ENCODE results near the gene MICU2.

Gene MICU2

GRCh38 chr13:21526707-21527540 is 77.0 kb downstream of the MICU2 start:
- Histone ChIP-seq H3K9ac (ENCODE audit: low read length) (no peak overlapping the region), H2BK5ac (ENCODE audit: low read length) (no peak overlapping the region), H3K27ac (ENCODE audit: low read depth, low read length) (no peak overlapping the region), H2BK120ac (ENCODE audit: low read depth, low read length) (no peak overlapping the region), H4K5ac (ENCODE audit: low read length) (no peak overlapping the region), H3K4me2 (ENCODE audit: low read length) (no peak overlapping the region), H3K56ac (ENCODE audit: low read length) (no peak overlapping the region), H2AK5ac (ENCODE audit: low read length) (no peak overlapping the region), H3K18ac (ENCODE audit: low read length) (no peak overlapping the region), H3K4me1 (ENCODE audit: control insufficient read depth, low read depth, low read length) (no peaks in the 10 kb centered on the region), H3K4me3 (ENCODE audit: low read length) (no peak overlapping the region), H3K79me2 (ENCODE audit: control insufficient read depth, insufficient read depth, low read length) (no peaks in the 10 kb centered on the region), H3K79me1 (ENCODE audit: low read length) (no peaks in the 10 kb centered on the region), H2BK15ac (replicated peaks; ENCODE audit: low read depth) (no peak overlapping the region), H4K8ac (ENCODE audit: low read depth, low read length) (no peak overlapping the region), H3K36me3 (ENCODE audit: control insufficient read depth, insufficient read depth, low read length) (no peaks in the 10 kb centered on the region), H3K27me3 (ENCODE audit: insufficient read depth, low read length, poor library complexity) (no peaks in the 10 kb centered on the region), H3K23ac (ENCODE audit: low read length) (no peak overlapping the region), H3K4ac (ENCODE audit: low read depth, low read length) (no peak overlapping the region)
- no peak for DNase-seq
- 100% methylated on average over 1 of the region's 6 CpGs for WGBS (ENCODE audit: extremely low coverage, insufficient coverage, low lambda C conversion rate)

- Histone ChIP-seq H4K5ac (ENCODE audit: low read length) (no peak overlapping the region), H3K18ac (ENCODE audit: low read length) (no peak overlapping the region), H4K8ac (ENCODE audit: low read depth, low read length) (no peak overlapping the region), H3K27ac (ENCODE audit: low read depth, low read length) (no peak overlapping the region), H3K4ac (ENCODE audit: low read depth, low read length) (no peak overlapping the region), H3K4me1 (ENCODE audit: control insufficient read depth, low read depth, low read length) (no peaks in the 10 kb centered on the region), H3K56ac (ENCODE audit: low read length) (no peak overlapping the region), H3K27me3 (ENCODE audit: insufficient read depth, low read length, poor library complexity) (no peaks in the 10 kb centered on the region), H2AK5ac (ENCODE audit: low read length) (no peak overlapping the region), H3K36me3 (ENCODE audit: control insufficient read depth, insufficient read depth, low read length) (no peaks in the 10 kb centered on the region), H2BK5ac (ENCODE audit: low read length) (no peak overlapping the region), H3K9ac (ENCODE audit: low read length) (no peak overlapping the region), H2BK120ac (ENCODE audit: low read depth, low read length) (no peak overlapping the region), H3K4me3 (ENCODE audit: low read length) (no peak overlapping the region), H3K79me2 (ENCODE audit: control insufficient read depth, insufficient read depth, low read length) (no peaks in the 10 kb centered on the region), H3K79me1 (ENCODE audit: low read length) (no peaks in the 10 kb centered on the region), H3K23ac (ENCODE audit: low read length) (no peak overlapping the region), H3K4me2 (ENCODE audit: low read length) (no peak overlapping the region), H2BK15ac (replicated peaks; ENCODE audit: low read depth) (no peak overlapping the region)
- DNase-seq, result no peak
- WGBS (ENCODE audit: extremely low coverage, insufficient coverage, low lambda C conversion rate), result no CpG with 5 or more reads among the region's 2 CpGs
Observed at GRCh38 chr13:21522847-21523246, 81.1 kb downstream of the MICU2 start.

GRCh38 chr13:21522130-21522529 is 81.8 kb downstream of the MICU2 start:
- Histone ChIP-seq H3K9ac (ENCODE audit: low read length) (no peak overlapping the region), H2BK5ac (ENCODE audit: low read length) (no peak overlapping the region), H3K18ac (ENCODE audit: low read length) (no peak overlapping the region), H3K4me2 (ENCODE audit: low read length) (no peak overlapping the region), H3K27ac (ENCODE audit: low read depth, low read length) (no peak overlapping the region), H3K4ac (ENCODE audit: low read depth, low read length) (no peak overlapping the region), H3K36me3 (ENCODE audit: control insufficient read depth, insufficient read depth, low read length) (no peaks in the 10 kb centered on the region), H2AK5ac (ENCODE audit: low read length) (no peak overlapping the region), H3K79me1 (ENCODE audit: low read length) (no peaks in the 10 kb centered on the region), H4K5ac (ENCODE audit: low read length) (no peak overlapping the region), H3K79me2 (ENCODE audit: control insufficient read depth, insufficient read depth, low read length) (no peaks in the 10 kb centered on the region), H3K27me3 (ENCODE audit: insufficient read depth, low read length, poor library complexity) (no peaks in the 10 kb centered on the region), H3K4me1 (ENCODE audit: control insufficient read depth, low read depth, low read length) (no peaks in the 10 kb centered on the region), H2BK120ac (ENCODE audit: low read depth, low read length) (no peak overlapping the region), H3K56ac (ENCODE audit: low read length) (no peak overlapping the region), H2BK15ac (replicated peaks; ENCODE audit: low read depth) (no peak overlapping the region), H3K4me3 (ENCODE audit: low read length) (no peak overlapping the region), H3K23ac (ENCODE audit: low read length) (no peak overlapping the region), H4K8ac (ENCODE audit: low read depth, low read length) (no peak overlapping the region)
- DNase-seq, result no peak
- WGBS (ENCODE audit: extremely low coverage, insufficient coverage, low lambda C conversion rate), result no CpG with 5 or more reads among the region's 1 CpG

GRCh38 chr13:21518617-21519144 is 85.3 kb downstream of the MICU2 start:
- Histone ChIP-seq H3K79me2 (ENCODE audit: control insufficient read depth, insufficient read depth, low read length) (no peaks in the 10 kb centered on the region), H3K27me3 (ENCODE audit: insufficient read depth, low read length, poor library complexity) (no peaks in the 10 kb centered on the region), H3K4me1 (ENCODE audit: control insufficient read depth, low read depth, low read length) (no peaks in the 10 kb centered on the region), H3K4ac (ENCODE audit: low read depth, low read length) (no peak overlapping the region), H3K4me3 (ENCODE audit: low read length) (no peak overlapping the region), H3K56ac (ENCODE audit: low read length) (no peak overlapping the region), H2BK5ac (ENCODE audit: low read length) (no peak overlapping the region), H3K4me2 (ENCODE audit: low read length) (no peak overlapping the region), H3K23ac (ENCODE audit: low read length) (no peak overlapping the region), H2BK120ac (ENCODE audit: low read depth, low read length) (no peak overlapping the region), H3K36me3 (ENCODE audit: control insufficient read depth, insufficient read depth, low read length) (no peaks in the 10 kb centered on the region), H3K9ac (ENCODE audit: low read length) (no peak overlapping the region), H3K27ac (ENCODE audit: low read depth, low read length) (no peak overlapping the region), H3K79me1 (ENCODE audit: low read length) (no peaks in the 10 kb centered on the region), H4K8ac (ENCODE audit: low read depth, low read length) (no peak overlapping the region), H4K5ac (ENCODE audit: low read length) (no peak overlapping the region), H2AK5ac (ENCODE audit: low read length) (no peak overlapping the region), H2BK15ac (replicated peaks; ENCODE audit: low read depth) (no peak overlapping the region), H3K18ac (ENCODE audit: low read length) (no peak overlapping the region)
- no CpG with 5 or more reads among the region's 8 CpGs for WGBS (ENCODE audit: extremely low coverage, insufficient coverage, low lambda C conversion rate)
- no peak for DNase-seq

GRCh38 chr13:21517576-21517975 is 86.4 kb downstream of the MICU2 start:
- DNase-seq, result no peak
- Histone ChIP-seq H3K79me2 (ENCODE audit: control insufficient read depth, insufficient read depth, low read length) (no peaks in the 10 kb centered on the region), H3K36me3 (ENCODE audit: control insufficient read depth, insufficient read depth, low read length) (no peaks in the 10 kb centered on the region), H3K4me3 (ENCODE audit: low read length) (no peak overlapping the region), H3K27ac (ENCODE audit: low read depth, low read length) (no peak overlapping the region), H3K79me1 (ENCODE audit: low read length) (no peaks in the 10 kb centered on the region), H3K23ac (ENCODE audit: low read length) (no peak overlapping the region), H3K4me1 (ENCODE audit: control insufficient read depth, low read depth, low read length) (no peaks in the 10 kb centered on the region), H4K8ac (ENCODE audit: low read depth, low read length) (no peak overlapping the region), H2BK15ac (replicated peaks; ENCODE audit: low read depth) (no peak overlapping the region), H3K18ac (ENCODE audit: low read length) (no peak overlapping the region), H3K9ac (ENCODE audit: low read length) (no peak overlapping the region), H2BK120ac (ENCODE audit: low read depth, low read length) (no peak overlapping the region), H3K4me2 (ENCODE audit: low read length) (no peak overlapping the region), H2BK5ac (ENCODE audit: low read length) (no peak overlapping the region), H4K5ac (ENCODE audit: low read length) (no peak overlapping the region), H3K27me3 (ENCODE audit: insufficient read depth, low read length, poor library complexity) (no peaks in the 10 kb centered on the region), H3K4ac (ENCODE audit: low read depth, low read length) (no peak overlapping the region), H3K56ac (ENCODE audit: low read length) (no peak overlapping the region), H2AK5ac (ENCODE audit: low read length) (no peak overlapping the region)
- WGBS (ENCODE audit: extremely low coverage, insufficient coverage, low lambda C conversion rate), result no CpG with 5 or more reads among the region's 16 CpGs
